GM04504 (cell line): ENCODE data around the gene RRBP1.

Experiments used
- DNase-seq: peaks from one replicate; pipeline ENCODE4 v3.0.0-alpha.2; 2012; ENCODE audit warnings: low read depth

Gene RRBP1

GRCh38 chr20:17621229-17621968 lies 60.6 kb downstream of the RRBP1 start:
- DNase-seq, result no peak

- no peak for DNase-seq
Measured at GRCh38 chr20:17620371-17621228, 61.4 kb downstream of the RRBP1 start.

GRCh38 chr20:17619351-17620093 lies 62.5 kb downstream of the RRBP1 start:
- DNase-seq, result no peak

DNA sequence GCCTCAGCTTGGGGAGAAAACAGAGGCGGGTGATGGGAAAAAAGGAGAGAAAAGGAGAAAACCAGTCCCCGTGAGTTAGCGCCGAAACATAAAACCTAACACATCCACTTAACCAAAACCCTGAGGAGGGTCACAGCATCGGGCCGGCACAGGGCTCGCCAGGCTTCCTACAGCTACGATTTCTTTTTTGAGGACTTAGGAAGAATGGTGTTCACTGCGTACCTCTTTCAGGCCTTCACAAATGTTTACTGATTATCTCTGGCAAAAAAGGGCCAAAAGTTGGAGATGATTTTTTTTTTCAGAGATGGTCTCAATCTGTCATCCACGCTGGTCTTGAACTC lies 63.4 kb downstream of the RRBP1 start:
- DNase-seq, result no peak

GRCh38 chr20:17617868-17618672 lies 64.0 kb downstream of the RRBP1 start:
- DNase-seq, result no peak

GRCh38 chr20:17617212-17617867 lies 64.7 kb downstream of the RRBP1 start:
- DNase-seq, result no peak

- no peak for DNase-seq
Measured at GRCh38 chr20:17616480-17617211, 65.4 kb downstream of the RRBP1 start.

GRCh38 chr20:17615645-17616479 lies 66.2 kb downstream of the RRBP1 start:
- no peak for DNase-seq

GRCh38 chr20:17614812-17615644 lies 67.0 kb downstream of the RRBP1 start:
- DNase-seq, result no peak

GRCh38 chr20:17614176-17614811 lies 67.7 kb downstream of the RRBP1 start:
- peak; percentile 22 for DNase-seq

- DNase-seq, result no peak
Measured at GRCh38 chr20:17613328-17614175, 68.5 kb downstream of the RRBP1 start.

DNA sequence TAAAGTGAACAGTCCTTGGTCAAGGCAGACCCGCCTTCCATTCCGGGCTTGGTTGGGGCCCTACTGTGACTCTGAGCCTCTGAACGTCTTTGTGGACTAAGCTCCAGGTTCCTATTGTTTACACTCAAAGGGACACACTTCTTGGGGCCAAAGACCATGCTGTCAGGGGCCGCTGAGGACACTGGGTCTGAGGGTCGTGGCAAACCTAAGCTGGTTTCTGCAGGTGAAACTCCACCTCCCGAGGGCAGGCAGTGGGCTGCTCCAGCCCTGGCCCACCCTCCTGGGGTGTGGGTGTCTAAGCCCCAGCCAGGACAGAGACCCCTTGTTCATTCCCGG lies 69.1 kb downstream of the RRBP1 start:
- no peak for DNase-seq

GRCh38 chr20:17612287-17612991 lies 69.6 kb downstream of the RRBP1 start:
- peak; percentile 35 for DNase-seq

DNA sequence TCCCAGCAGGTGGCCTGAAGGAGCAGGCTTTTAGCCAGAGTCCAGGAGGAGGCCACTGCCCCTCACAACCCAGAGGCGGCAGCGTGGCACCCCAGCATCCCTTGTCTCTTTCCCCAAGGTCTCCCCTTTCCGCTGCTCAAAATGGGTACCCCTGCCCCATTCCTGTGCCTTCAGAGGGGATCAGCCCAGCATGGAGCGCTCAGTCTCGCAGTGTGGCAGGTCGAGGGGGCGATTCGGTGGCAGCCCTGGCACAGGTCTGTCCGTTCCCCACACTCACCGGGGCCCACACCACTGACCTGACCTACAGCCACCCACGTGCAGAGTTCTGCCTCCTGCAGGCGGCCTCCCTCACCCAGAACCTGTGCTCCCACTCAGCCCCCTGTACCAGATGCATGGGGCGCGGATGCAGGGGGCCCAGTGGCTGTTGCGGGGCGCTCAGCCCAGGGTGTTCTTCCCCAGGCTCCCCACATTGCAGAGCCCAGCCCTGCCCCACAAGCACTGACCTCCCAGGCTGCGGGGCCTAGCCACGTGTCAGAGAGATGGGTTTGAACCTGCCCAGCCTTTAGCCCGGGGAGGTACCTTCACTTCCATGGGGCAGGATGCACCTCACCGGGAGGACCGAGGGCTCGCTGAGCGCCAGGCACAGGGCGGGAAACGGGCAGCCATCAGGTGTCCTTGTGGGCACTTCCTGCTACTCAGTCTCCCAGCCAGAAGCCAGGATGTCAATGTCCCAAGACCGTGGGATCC lies 70.3 kb downstream of the RRBP1 start:
- no peak for DNase-seq

- DNase-seq, result no peak
Measured at GRCh38 chr20:17611290-17611539, 70.8 kb downstream of the RRBP1 start.

DNA sequence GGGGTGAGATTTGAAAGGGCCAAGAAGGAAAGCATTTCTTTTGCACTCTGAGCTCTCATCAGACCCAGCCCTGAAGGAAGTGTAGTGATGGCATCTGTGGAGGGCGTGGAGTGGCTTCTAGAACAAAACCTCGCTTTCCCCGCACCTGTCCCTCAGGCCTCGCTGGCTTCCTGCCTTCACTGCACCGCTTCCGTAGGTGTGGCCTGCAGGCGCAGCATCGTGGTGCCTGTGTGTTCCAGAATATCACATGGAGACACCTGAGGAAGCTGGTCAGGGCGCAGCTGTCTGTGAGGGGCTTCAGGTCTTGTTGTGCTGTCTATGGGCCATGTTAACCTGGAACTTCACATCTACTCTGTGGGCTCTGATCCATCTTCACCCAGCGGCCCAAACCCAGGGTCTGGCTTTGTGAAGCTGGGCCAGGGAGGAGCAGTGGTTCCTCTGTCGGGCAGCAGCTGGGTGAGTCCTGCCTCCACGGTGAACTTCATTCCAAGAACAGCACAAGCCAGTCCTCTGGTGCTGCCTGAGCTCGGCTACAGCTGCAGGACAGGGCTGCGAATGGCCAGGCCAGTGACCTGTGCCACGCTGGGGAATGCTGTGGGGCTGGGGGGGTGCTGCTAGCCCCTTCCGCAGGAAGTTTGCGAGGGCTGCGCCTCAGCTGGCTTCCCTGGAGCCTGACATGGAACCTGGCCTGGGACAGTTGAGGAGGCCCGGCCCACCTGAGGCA lies 71.3 kb downstream of the RRBP1 start:
- DNase-seq, result no peak
